RKO (cell line): ENCODE measurements around the gene TMEM39A.

Experiments used
- DNase-seq: peaks from one replicate; pipeline ENCODE4 v3.0.0-alpha.2; 2016; ENCODE audit warnings: low spot score

TMEM39A gene

DNA sequence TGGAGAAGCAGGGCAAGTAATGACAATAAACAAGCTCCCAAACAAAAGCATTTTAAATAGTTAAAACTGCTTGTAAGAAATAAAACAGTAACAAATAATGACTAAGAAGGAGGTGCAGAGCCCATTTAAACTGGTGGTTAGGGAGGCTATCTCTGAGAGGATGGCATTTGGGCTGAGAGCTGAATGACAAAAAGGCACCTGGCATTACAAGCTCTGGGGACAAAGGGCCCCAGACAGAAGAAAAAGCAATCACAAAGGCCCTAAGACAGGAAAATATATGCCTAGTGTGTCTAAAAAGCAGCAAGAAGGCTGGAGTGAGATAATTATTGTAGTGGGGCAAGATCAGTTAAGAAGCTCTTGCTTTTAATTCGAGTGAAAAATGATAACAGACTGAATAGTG is 9.6 kb downstream of the TMEM39A start:
- no peak for DNase-seq

DNA sequence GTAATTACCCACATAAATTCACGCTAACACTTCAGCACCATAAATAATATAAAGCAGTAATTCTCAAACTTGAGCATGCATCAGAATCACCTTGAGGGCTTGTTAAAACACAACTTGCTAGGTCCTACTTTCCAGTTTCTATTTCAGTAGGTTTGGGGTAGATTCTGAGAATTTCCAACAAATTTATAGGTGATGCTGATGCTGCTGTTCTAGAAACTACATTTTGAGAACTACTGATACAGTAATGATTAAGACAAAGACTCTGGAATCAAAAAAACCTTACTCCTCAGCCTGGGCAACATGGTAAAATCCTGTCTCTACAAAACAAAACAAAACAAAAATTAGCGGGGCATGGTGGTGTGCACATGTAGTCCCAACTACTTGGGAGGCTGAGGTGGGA is 18.8 kb downstream of the TMEM39A start:
- DNase-seq: no peak

DNA sequence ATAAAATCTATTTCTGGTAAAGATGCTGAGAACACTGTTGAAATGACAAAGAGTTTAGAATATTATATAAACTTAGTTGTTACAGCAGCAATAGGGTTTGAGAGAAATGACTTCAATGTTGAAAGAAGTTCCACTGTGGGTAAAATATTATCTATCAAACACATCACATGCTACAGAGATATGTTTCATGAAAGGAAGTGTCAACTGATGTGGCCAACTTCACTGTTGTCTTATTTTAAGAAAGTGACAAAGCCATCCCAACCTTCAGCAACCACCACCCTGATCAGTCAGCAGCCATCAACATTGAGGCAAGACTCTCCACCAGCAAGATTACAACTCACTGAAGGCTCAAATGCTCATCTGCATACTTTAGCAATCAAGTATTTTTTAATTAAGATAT is 20.2 kb downstream of the TMEM39A start:
- no peak for DNase-seq

DNA sequence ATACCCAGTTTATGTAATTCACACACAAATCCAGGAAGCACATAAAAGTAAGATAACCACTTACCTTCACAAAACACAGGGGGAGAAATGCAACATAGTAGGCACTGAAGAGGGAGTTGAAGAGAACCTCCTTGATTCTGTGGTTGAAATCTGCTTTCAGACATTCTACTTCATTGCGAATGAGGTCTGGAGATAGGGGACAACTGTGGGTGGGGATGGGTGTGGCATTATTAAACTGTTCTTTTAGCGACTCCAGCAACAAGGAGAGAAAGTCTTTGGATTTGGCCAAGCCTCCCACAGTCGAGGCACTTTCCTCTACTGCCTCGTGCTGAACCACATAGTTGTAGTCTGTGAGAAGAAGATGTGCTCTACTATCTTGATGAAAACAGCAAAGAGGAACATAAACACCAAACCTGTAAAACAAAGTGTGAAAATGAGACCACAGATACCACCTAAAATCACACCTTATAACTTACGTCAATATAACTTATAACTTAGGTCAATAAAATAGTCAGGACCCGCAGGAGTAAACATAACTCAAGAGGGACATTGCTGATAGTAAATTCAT is 25.6 kb downstream of the TMEM39A start:
- DNase-seq: no peak

DNA sequence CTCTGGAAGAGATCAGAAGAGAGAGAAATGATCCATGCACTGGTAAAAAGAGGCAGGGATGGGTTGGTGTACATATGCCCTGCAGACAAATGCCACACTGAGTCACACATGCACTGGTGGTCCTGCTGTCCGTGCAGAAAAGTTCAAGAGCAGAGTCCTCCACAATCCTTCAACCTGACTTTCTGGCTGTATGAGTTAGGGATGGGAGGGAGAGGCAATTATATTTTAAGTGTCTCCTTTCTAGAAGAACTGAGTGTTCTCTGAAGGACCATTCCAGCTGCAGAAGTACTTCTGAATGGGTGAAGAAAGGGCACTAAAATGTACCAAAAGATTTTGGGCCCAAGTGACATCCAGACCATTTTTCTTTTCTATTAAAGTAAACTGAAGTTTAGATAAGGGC is 26.4 kb downstream of the TMEM39A start:
- no peak for DNase-seq

DNA sequence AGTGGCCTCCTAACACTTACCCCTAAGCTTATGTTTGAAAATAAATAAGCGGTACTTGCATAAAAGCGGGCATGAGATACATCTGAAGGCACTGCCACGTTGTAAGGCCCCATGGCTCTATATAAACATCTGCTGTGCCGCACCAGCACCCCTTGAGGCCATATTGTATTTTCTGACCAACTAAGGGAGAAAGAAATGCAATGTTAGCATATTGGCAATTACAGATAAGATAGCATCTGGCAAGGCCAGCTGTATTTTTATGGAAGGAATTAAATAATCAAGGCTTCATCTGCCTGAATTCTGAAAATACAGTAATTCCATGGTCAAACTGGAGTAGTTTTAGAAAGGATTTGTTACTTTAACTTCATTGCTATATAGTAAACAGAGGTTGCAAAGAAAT is 28.7 kb downstream of the TMEM39A start:
- DNase-seq: no peak

DNA sequence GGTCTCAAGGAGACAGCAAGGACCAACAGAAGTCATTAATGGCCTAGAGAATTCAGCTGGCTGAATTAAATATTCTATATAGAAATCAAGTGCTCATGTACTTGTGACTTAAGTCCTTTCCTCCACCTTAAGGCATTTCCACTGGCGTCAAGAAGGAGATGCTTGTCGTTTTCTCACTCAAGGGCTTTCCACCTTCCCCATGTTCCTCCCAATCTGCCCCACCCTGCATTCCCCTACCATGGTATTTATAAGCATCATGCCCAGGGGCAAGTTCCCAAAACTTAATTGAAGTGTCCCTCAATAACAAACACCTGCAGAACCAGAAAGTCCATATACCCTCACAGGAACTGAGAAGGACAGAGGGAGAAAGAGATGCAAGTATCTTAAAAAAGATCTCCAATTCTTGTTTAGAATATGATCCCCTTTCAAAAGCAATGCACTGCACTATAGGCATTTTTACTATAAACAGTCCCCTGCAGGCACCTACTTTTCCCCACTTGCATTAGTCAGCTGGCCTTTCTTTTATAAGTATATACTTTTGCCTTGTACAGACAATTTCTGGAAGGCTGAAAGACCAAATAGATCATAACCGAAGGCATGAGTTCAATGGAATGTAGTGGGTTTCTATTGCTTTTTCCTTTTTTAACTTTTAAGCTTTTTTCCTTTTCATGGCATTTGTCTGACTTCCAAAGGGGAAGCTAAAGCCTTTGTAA is 29.6 kb downstream of the TMEM39A start:
- DNase-seq: no peak

DNA sequence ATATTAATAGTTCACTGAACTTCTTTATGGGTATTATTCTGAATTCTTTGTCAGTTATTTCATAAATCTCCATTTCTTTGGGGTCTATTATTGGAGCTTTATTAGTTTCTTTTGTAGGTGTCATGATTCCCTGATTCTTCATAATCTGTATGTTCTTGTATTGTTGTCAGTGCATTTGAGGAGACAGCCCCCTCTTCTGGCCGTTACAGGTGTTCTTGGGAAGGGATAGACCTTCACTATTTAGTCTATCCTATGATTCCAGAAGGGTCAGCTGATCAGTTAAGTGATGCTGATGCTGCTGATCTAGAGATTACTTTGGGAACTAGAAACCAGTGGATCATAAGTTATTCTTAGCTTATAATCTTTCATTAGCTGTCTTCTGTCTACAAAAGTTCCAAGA is 34.9 kb downstream of the TMEM39A start:
- no peak for DNase-seq

DNA sequence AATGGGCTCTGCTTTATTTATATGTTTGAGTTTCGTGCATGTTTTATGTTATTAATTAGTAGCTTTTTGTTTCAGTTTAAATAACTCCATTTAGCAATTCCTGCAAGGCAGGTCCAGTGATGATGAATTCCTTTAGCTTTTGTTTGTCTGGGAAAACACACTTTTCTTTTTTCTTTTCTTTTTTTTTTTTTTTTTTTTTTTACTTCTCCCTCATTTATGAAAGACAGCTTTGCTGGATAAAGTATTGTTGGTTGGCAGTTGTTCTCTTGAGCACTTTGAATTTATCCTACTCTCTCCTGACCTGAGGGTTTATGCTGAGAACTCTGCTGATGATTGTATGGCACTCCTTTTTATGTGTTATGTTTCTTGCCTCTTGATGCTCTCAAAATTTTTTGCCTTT is 35.7 kb downstream of the TMEM39A start:
- DNase-seq: no peak

DNA sequence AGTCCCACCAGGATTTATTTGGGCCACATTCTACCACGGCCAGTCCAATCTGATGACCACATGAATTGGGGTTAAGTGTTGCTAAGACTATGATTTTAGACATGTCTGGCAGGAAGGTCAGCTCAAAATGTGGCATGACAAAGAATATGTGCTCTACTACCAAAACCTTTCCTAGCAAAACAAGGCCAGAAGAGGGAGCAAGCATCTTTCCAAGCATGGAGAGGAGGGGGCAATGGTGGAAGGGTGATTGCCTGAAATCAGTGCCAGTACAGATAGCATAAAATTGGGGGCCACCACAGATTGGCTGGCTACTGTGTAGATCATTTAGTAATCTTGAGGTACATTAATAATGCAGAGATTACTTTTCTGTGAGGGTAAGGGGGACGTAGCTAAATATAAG is 43.2 kb downstream of the TMEM39A start:
- peak; percentile 13 for DNase-seq

DNA sequence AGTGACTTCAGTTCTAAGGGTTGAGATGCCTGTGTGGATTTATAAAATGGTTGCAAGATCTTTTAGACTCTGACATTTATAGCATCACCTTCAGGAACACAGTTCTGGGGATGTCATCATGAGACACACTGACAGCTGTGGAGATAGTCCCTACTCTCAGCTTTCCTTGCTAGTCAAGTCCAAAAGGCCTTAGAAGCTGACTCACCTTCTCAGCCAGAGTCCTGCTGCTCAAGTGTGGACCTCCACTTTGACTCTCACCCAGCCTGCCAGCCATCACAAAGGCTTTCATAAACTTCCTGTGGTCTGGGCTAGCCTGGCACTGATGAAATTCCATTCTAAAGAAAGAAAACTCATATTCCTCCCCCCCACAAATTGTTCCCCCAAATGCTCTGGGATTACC is 44.8 kb downstream of the TMEM39A start:
- no peak for DNase-seq

DNA sequence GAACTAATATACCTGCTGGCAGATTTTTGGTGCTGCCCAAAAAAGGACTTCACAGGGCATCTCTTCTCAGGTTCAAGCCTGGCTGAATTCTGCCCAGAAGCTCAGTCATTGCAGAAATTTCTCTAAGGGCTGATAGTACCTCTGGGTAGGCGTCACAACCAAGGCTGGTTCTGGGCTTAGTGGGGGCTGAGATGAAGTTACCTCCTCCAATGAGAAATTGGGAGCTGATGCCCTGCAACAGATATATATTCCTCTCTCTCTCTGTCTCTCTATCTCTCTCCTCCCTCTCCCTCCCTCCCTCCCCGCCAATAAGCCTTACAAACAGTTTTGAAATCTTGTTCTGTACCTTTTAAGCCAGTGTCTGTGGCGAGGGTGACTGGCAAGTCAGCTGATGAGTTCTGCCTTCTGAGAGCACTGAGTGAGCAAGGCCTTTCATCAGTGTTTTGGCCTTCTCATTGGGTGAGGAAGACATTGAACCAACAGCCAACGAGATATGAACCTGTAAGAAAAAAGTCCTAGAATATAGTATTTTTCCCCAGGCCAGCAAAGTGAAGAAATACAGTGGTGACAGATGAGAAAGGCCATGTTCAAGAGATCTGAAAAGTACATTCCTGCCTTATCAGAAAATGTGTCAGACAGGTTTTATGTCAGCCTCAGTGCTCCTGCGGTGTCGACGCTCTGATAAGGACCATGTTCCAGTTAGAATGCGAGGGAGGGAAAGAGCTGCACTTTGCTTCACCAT is 45.5 kb downstream of the TMEM39A start:
- no peak for DNase-seq

DNA sequence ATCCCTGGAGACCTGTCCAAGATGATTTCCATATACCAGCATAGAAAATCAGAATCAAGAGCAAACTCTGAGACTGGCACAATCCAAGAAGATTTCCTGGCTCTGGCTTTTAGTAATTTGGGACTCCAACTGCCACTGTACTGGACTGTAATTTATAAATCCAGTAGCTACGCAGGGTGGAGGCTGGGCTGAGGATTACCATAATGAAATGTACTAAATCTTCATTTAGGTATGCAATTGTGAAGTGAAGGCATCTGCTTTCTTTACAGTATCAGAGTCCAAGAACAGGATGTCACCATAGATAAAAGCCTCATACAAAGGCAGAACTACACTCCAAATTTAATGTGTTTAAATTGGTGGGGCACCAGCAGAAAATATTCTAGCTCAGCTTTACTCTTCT is 46.5 kb downstream of the TMEM39A start:
- no peak for DNase-seq

DNA sequence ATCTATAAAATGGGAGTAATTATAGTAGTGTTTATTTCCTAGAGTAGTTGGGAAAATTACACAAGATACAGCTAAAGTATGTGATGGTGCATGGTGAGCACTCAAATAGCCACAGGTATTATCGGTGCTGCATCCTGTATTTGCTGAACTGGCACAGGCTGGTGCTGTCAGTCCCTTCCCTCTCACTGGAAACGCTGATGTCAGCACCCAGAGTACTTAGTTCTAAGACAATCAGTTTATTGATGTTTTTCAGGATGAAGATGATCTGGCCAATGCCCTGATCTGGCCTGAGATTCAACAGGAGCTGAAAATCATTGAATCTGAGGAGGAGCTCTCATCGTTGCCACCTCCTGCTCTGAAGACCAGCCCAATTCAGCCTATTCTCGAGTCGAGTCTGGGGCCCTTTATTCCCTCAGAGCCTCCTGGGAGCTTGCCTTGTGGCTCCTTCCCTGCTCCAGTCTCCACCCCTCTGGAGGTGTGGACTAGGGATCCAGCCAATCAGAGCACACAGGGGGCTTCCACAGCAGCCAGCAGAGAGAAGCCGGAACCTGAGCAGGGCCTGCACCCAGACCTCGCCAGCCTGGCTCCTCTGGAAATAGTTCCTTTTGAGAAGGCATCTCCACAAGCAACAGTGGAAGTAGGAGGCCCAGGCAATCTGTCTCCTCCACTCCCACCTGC is 49.7 kb downstream of the TMEM39A start:
- no peak for DNase-seq

DNA sequence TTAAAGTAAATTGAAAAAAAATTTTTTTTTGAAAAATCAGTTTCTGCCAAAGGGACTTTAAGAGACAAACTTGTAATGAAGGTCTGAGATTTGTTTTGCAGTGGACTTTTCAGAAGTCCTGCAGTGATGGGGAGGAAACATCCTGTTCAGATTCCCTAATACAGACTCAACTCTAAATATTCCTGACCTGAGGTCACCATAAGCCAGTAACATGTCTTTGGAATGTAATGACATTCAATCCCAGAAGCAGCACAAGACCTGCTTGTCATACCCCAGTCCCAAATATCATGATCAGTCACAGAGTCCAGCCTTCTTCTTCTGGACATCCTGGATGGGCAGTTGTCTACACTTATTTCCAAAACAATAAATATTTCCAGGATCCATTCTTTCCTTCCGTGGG is 53.6 kb downstream of the TMEM39A start:
- no peak for DNase-seq

DNA sequence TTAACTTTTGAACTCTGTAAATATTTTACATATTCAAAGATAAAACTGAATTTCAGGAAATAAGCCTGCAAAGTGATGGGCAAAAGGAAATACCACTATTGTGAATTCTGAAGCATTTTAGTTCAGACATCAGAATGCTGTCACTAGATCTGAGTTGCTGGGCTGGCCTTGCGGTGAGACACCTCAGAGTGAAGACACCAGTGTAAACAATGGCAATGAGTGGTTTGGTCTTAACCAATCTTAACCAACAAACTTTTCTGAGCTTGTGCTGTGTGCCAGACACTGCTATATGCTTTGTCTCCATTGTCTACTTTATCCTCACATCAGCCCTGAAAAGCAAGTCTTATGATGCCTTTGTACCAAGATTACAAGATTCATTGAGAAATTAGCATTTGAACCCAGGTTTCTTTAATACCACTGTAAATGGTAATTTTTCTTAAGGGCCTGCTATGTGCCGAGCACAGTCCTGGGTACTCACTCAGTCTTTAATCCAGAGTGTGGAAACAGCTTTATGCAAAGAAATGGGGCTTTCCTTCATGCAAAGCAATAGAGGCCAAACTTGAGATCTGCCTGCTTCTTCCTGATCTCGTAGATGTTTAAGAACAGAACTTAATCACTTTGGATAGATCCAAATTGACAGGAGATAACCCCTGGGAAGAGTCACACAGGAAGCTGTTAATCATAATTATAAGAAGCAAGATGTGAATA is 55.0 kb downstream of the TMEM39A start:
- DNase-seq: no peak

DNA sequence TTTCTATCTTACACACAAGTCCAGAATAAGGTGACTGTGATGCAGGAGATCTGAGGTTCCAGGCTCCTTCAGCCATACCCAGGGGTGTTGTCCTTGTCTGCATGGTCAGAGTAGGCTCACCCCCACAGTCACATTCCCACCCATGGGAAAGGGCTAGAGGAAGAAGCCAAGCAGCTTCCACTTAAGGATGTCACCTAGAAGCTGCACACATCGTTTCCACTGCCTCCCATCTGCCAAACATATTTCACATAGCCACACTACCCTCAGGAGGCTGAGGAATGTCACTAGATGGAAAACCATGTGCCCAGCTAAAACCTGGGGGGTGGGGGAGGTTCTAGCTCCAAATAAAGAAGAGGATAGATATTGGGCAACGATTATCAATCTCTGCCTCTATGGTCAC is 58.1 kb downstream of the TMEM39A start:
- no peak for DNase-seq

DNA sequence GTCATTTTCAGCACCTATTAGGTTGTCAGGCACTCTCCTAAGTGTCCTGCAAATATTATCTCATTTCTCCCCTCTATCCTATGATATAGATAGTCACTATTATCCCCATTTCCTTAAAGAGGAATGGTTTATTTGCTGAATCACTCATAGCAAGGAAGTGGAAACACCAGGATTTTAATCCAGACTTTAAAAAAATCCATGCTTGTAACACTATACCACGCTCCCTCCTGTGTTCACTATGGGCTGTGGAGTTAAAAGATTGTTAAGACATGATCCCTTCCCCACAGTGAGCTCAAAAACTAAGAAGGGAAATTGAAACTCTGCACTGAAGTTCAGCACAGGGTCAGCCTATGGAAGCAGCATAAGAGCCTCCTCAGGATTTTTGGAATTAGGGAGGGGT is 60.2 kb downstream of the TMEM39A start:
- no peak for DNase-seq

DNA sequence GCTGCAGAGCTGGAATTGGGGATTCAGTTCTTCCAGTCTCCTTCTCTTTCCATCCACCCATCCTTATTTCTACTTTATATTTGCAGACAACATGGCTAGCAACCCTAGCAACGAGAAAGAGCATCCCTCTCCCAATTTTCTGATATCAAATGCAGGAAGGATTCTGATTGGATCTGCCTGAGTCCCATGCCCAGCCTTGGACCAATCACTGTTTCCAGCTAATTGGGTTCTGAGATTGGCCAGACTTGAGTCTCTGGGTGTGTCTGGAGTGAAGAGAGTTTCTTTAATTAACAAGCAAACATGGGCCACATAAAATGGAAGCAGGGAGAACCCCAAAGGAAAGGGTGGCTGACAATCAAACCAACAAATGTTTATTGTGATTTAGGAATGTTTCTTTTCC is 60.6 kb downstream of the TMEM39A start:
- no peak for DNase-seq

DNA sequence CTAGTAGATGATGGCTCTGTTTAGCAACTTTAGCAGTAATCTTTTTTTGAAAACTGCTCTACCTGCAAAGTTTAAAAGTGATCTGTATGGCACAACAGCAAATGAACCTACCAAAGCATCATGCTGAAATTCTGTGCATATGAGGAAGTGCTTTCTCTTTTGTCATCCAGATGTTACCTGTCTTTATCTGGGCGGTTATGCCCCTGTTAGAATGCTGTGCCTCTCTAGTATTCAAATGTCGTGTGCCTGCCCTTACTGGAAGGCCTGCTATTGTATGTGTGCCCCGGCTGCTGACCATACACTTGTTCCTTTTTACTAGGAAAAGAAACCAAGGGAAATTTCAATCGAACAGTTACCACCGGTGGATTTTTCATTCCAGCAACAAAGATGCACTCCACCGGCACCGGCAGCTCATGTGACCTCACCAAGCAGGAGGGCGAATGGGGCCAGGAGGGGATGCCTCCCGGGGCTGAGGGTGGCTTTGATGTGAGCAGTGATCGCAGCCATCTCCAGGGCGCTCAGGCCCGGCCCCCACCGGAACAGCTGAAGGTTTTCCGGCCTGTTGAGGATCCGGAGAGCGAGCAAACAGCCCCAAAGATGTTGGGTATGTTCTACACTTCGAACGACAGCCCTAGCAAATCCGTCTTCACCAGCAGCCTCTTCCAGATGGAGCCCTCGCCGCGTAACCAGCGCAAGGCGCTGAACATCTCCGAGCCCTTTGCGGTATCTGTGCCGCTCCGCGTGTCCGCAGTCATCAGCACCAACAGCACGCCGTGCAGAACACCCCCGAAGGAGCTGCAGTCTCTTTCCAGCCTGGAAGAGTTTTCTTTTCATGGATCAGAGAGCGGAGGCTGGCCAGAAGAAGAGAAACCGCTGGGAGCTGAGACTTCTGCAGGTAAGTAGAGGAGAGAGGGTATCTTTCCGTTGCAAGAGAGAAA is 61.6 kb downstream of the TMEM39A start:
- DNase-seq: no peak

DNA sequence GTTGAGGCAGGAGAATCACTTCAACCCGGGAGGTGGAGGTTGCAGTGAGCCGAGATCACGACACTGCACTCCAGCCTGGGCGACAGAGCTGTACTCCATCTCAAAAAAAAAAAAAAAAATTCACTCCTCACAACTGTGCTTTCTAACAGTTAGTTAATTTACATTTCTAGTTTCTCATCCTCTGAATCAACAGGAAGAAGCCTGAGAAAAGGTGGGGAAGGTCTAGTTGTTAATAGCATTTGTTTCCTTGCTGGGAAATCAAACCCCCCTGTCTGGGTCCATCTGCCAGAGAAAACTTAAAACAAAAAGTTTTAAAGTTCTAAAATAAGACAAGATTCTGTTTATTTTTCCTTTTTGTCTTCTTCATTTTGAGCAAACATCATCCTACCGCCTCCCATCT is 62.3 kb downstream of the TMEM39A start:
- DNase-seq: no peak
